Uterus (tissue), 4 donors: ENCODE measurements around the gene LINGO4. TPM values are rescaled to one million over a fixed set of nuclear protein-coding genes. Genes with fewer than 3 reads are reported as not detected.

Experiments
- DNase-seq, 2 donors: peaks; one replicate each; pipeline ENCODE4 v3.0.0-alpha.2; 2019 to 2020
- H3K27ac ChIP-seq, 2 donors: fragments of 200-600 bp; sonication (generic); 1 replicate in 1 of 2; 2 replicates in 1 of 2; pipeline ENCODE4 v1.5.1; 2016 to 2018
- H3K27me3 ChIP-seq, 2 donors: fragments of 200-600 bp; sonication (generic); one replicate each; pipeline ENCODE4 v1.5.1; 2018 to 2019; ENCODE audit warnings: control low read depth in 1 of 2
- H3K36me3 ChIP-seq, 2 donors: fragments of 200-600 bp; sonication (generic); one replicate each; pipeline ENCODE4 v1.5.1; 2019; ENCODE audit warnings: control low read depth in 1 of 2
- H3K4me1 ChIP-seq, 2 donors: fragments of 200-600 bp; sonication (generic); one replicate each; pipeline ENCODE4 v1.5.1; 2018 to 2019; ENCODE audit warnings: control low read depth in 1 of 2
- H3K4me3 ChIP-seq, 2 donors: fragments of 200-600 bp; sonication (generic); 1 replicate in 1 of 2; 2 replicates in 1 of 2; pipeline ENCODE4 v1.5.1; 2018 to 2019; ENCODE audit warnings: mild to moderate bottlenecking in 1 of 2
- H3K9me3 ChIP-seq, 2 donors: fragments of 200-600 bp; sonication (generic); one replicate each; pipeline ENCODE4 v1.5.1; 2019; ENCODE audit warnings: control low read depth in 1 of 2
- POLR2A ChIP-seq, 2 donors: fragments of 450-650 bp; IDR thresholded peaks; one replicate each; pipeline ENCODE4 v1.6.1; 2016; ENCODE audit warnings: antibody characterized with exemption in 2 of 2, mild to moderate bottlenecking in 1 of 2, moderate library complexity in 1 of 2
- intact Hi-C: fragments of 100-400 bp; cut with DNase I; formaldehyde crosslinking; loops from one replicate; pipeline ENCODE4 v1.15.1; 2023; ENCODE audit warnings: low total_unique reads
- total RNA-seq, 4 donors: library from RNA; depleted of rRNA in 3 of 4; stranded (reverse); fragments of >200 nt in 3 of 4; gene quantifications; one replicate each; pipeline versions ENCODE4 v1.1.0 to v1.2.4, GENCODE V29; 2014 to 2023
- TF ChIP-seq, protein P1 (sequence below), 4 experiments: fragments of 200-600 bp in 2 of 4; fragments of 450-650 bp in 2 of 4; sonication (generic) in 2 of 4; IDR thresholded peaks; one replicate each; pipeline ENCODE4 v1.5.1; 2016 to 2019; ENCODE audit warnings: antibody characterized with exemption in 4 of 4, mild to moderate bottlenecking in 2 of 4, moderate library complexity in 1 of 4
- donor health status: DM: yes; HTN: yes; CAD: no.

Gene LINGO4
- total RNA-seq, 4 donors from 2014 or later: 0.14 TPM; not detected in 3

DNA sequence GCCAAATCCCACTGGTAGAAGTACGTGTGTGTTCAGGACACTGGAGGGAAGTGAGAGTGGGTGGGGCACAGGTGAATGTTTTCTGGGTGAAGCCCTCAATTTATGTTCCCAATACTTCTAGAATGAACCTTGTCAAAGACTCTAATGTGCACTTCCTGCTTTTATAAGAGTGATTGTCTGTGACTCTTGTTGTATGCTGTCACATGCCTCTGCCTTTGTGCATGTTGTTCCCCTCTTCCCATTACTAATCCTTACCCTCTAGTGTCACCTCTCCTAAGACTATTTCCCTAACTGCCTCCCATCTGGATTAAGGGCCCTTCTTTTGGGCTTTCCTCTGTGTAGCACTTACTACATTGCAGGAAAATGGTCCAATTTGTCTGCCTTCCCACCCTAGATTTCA lies 2.5 kb upstream of the LINGO4 start:
- intact Hi-C loops: no loop called here
- no peak for DNase-seq
- H3K4me3 ChIP-seq: no peak overlapping the region
- no peaks in the 10 kb centered on the region for H3K9me3 ChIP-seq
- TF ChIP-seq POLR2A (IDR thresholded peaks at IDR 0.05): no peak
- TF ChIP-seq, protein P1, sequence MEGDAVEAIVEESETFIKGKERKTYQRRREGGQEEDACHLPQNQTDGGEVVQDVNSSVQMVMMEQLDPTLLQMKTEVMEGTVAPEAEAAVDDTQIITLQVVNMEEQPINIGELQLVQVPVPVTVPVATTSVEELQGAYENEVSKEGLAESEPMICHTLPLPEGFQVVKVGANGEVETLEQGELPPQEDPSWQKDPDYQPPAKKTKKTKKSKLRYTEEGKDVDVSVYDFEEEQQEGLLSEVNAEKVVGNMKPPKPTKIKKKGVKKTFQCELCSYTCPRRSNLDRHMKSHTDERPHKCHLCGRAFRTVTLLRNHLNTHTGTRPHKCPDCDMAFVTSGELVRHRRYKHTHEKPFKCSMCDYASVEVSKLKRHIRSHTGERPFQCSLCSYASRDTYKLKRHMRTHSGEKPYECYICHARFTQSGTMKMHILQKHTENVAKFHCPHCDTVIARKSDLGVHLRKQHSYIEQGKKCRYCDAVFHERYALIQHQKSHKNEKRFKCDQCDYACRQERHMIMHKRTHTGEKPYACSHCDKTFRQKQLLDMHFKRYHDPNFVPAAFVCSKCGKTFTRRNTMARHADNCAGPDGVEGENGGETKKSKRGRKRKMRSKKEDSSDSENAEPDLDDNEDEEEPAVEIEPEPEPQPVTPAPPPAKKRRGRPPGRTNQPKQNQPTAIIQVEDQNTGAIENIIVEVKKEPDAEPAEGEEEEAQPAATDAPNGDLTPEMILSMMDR (IDR thresholded peaks at IDR 0.05): no peak
- H3K36me3 ChIP-seq: no peaks in the 10 kb centered on the region
- H3K4me1 ChIP-seq: no peaks in the 10 kb centered on the region
- no peak overlapping the region for H3K27ac ChIP-seq
- no peaks in the 10 kb centered on the region for H3K27me3 ChIP-seq

DNA sequence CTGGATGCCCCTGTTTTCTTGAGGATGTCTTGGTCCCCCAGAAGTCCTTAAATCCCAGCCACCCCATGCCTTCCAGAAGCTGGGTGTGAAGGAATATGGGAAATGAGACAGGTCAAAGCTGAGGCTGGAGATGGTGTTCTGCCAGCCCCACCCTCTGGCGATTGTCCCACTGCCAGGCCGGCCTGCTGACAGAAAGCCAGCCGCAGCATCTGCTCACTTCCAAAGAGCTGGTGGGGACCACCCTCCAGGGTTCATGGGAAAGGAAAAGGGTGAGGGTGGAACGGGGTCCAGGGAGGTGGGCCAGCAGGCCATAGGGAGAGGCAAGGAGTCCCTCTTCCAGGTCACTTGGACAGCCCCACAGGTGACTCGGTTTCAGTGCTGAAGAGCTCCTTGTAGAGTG lies 1.9 kb upstream of the LINGO4 start:
- H3K4me1 ChIP-seq: no peaks in the 10 kb centered on the region
- H3K27ac ChIP-seq: no peak overlapping the region
- TF ChIP-seq, protein P1 (IDR thresholded peaks at IDR 0.05): no peak
- no peak for TF ChIP-seq POLR2A (IDR thresholded peaks at IDR 0.05)
- intact Hi-C loops: no loop called here
- H3K9me3 ChIP-seq: no peaks in the 10 kb centered on the region
- no peak for DNase-seq
- H3K4me3 ChIP-seq: no peak overlapping the region
- no peaks in the 10 kb centered on the region for H3K27me3 ChIP-seq
- H3K36me3 ChIP-seq: no peaks in the 10 kb centered on the region

DNA sequence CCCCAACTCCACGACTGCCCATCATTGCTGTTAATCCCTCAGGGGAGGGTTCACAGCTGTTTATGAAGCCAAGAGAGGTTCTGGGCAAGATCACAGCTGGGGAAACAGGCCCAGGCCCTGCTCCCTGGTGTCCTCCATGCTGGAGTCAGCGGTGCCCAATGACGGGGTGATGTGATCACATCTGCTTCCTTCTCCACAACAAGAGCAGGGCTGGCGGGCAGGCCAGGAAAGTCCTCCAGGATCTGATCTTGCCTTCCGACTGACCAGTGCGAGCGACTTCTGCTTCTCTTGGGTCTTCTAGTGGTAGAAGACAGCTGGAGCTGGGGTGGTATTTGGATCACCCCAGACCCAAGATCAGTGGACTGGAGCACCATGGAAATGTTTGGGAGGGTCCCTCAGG lies 951 bp upstream of the LINGO4 start:
- H3K9me3 ChIP-seq: no peaks in the 10 kb centered on the region
- no peak for DNase-seq
- H3K36me3 ChIP-seq: no peaks in the 10 kb centered on the region
- H3K27me3 ChIP-seq: no peaks in the 10 kb centered on the region
- intact Hi-C loops: no loop called here
- H3K4me3 ChIP-seq: no peak overlapping the region
- no peaks in the 10 kb centered on the region for H3K4me1 ChIP-seq
- no peak for TF ChIP-seq POLR2A (IDR thresholded peaks at IDR 0.05)
- TF ChIP-seq, protein P1 (IDR thresholded peaks at IDR 0.05): no peak
- H3K27ac ChIP-seq: no peak overlapping the region

DNA sequence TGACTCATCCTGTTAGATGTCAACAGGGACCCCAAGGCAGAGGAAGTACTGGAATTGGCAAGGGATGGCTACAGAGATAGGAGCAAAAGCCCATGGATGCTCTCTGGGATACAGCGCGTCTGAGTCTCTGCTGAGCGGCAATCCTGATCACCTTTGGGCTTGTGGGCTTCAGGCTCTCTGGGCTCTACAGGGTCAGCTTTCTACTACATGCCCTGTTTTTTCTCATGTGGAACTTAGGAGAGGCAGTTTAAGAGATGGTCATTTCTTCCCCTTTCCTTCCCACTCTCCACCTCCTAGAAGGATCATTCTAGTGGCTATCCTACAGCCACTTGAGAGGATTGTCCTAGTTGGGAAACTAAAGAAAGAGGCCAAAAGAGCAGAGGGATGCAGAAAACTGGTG lies 1.3 kb downstream of the LINGO4 start:
- H3K27me3 ChIP-seq: no peaks in the 10 kb centered on the region
- intact Hi-C loops: no loop called here
- no peaks in the 10 kb centered on the region for H3K9me3 ChIP-seq
- H3K27ac ChIP-seq: no peak overlapping the region
- TF ChIP-seq, protein P1 (IDR thresholded peaks at IDR 0.05): no peak
- TF ChIP-seq POLR2A (IDR thresholded peaks at IDR 0.05): no peak
- H3K4me1 ChIP-seq: no peaks in the 10 kb centered on the region
- no peak for DNase-seq
- H3K36me3 ChIP-seq: no peaks in the 10 kb centered on the region
- H3K4me3 ChIP-seq: no peak overlapping the region

DNA sequence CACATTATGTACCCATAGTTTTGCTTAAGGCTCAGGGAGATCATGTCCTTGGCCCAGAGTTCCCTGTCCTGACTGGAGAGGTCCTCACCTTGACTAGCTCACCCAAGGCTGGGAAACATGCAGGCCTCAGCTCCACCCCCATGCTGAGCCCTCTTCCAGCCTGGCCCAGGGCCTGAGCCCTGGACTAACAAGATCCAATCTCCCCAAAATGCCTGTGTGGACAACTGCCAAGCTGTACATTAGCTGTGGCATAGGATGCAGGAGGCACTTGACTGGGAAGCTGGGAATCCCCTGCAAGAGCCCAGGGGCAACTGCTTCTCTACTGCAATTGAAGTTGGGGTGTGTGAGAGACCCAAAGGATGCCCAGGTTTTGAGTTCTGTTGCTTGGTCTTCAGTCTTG lies 2.1 kb downstream of the LINGO4 start:
- DNase-seq: no peak
- intact Hi-C loops: no loop called here
- no peaks in the 10 kb centered on the region for H3K27me3 ChIP-seq
- no peaks in the 10 kb centered on the region for H3K9me3 ChIP-seq
- H3K27ac ChIP-seq: no peak overlapping the region
- TF ChIP-seq, protein P1 (IDR thresholded peaks at IDR 0.05): no peak
- no peak for TF ChIP-seq POLR2A (IDR thresholded peaks at IDR 0.05)
- no peaks in the 10 kb centered on the region for H3K36me3 ChIP-seq
- H3K4me3 ChIP-seq: no peak overlapping the region
- no peaks in the 10 kb centered on the region for H3K4me1 ChIP-seq
